H1 (cell line): Measurements from ENCODE around the gene GARIN3. TPM values are rescaled to one million over a fixed set of nuclear protein-coding genes. Genes with fewer than 3 reads are reported as not detected.

Source experiments
- CTCF ChIA-PET: fragments of 300-600 bp; sonication (Branson Sonifier 250); formaldehyde crosslinking; loops from one replicate; lab custom pipeline; 2021; ENCODE audit not compliant: partially characterized antibody; lab: Charles Lee
- POLR2A ChIA-PET: fragments of 300-600 bp; sonication (Branson Sonifier 250); formaldehyde crosslinking; loops from one replicate; lab custom pipeline; 2021; ENCODE audit warnings: inconsistent platforms; ENCODE audit not compliant: partially characterized antibody; lab: Charles Lee
- DNase-seq, 2 experiments: peaks; one replicate each; pipeline versions ENCODE4 v3.0.0 to v3.0.0-alpha.2; 2010 to 2022; ENCODE audit warnings: low spot score in 2 of 2, low read depth in 1 of 2, mixed read lengths in 1 of 2
- FAIRE-seq: peaks from 2 replicates; lab custom pipeline; 2011; peaks lifted over from hg19 to GRCh38; lab: Jason Lieb, UNC
- H2AFZ ChIP-seq: 2 replicates; pipeline ENCODE4 v1.8.1; 2012; ENCODE audit warnings: low read length, inconsistent platforms
- H2AK5ac ChIP-seq: 2 replicates; pipeline ENCODE4 v1.6.1; 2013; ENCODE audit warnings: low read depth, low read length
- H2BK120ac ChIP-seq: replicated peaks from 2 replicates; pipeline ENCODE3; 2013; ENCODE audit warnings: low read depth, low read length, inconsistent platforms
- H2BK12ac ChIP-seq: 2 replicates; pipeline ENCODE4 v1.6.1; 2013; ENCODE audit warnings: low read depth, low read length
- H2BK15ac ChIP-seq: 2 replicates; pipeline ENCODE4 v1.6.1; 2013; ENCODE audit warnings: low read length
- H2BK20ac ChIP-seq: 2 replicates; pipeline ENCODE4 v1.6.1; 2013; ENCODE audit warnings: low read length
- H2BK5ac ChIP-seq: 2 replicates; pipeline ENCODE4 v1.6.1; 2013; ENCODE audit warnings: low read depth, low read length
- H3K14ac ChIP-seq: 2 replicates; pipeline ENCODE4 v1.6.1; 2013; ENCODE audit warnings: inconsistent platforms; ENCODE audit not compliant: insufficient read length
- H3K18ac ChIP-seq: 2 replicates; pipeline ENCODE4 v1.6.1; 2013; ENCODE audit warnings: low read length; ENCODE audit errors: extremely low read depth
- H3K23ac ChIP-seq: 2 replicates; pipeline ENCODE4 v1.6.1; 2013; ENCODE audit warnings: inconsistent platforms; ENCODE audit not compliant: insufficient read length
- H3K23me2 ChIP-seq: 2 replicates; pipeline ENCODE4 v1.6.1; 2013; ENCODE audit warnings: low read depth, low read length
- H3K27ac ChIP-seq: 2 replicates; pipeline ENCODE4 v1.6.1; 2011; ENCODE audit warnings: low read depth, low read length, inconsistent platforms
- H3K27me3 ChIP-seq, 4 experiments: replicated peaks in 1 of 4; 1 replicate in 1 of 4; 2 replicates in 3 of 4; pipeline versions ENCODE4 v1.6.1 to v1.8.1; 2011 to 2013; ENCODE audit warnings: low read length in 3 of 4, mild to moderate bottlenecking in 3 of 4, inconsistent platforms in 2 of 4, mixed read lengths in 2 of 4, moderate library complexity in 1 of 4; ENCODE audit not compliant: control insufficient read depth in 3 of 4, insufficient read depth in 3 of 4; ENCODE audit errors: extremely low read depth in 1 of 4
- H3K36me3 ChIP-seq, 4 experiments: 2 replicates each; pipeline versions ENCODE4 v1.6.1 to v1.8.1; 2011 to 2013; ENCODE audit warnings: mild to moderate bottlenecking in 4 of 4, low read length in 3 of 4, moderate library complexity in 2 of 4, control low read depth in 1 of 4, inconsistent platforms in 1 of 4; ENCODE audit not compliant: insufficient read depth in 4 of 4, control insufficient read depth in 2 of 4
- H3K4ac ChIP-seq: replicated peaks from 2 replicates; pipeline ENCODE3; 2013; ENCODE audit warnings: low read length, low read depth, mixed read lengths, inconsistent platforms; ENCODE audit not compliant: insufficient read length
- H3K4me1 ChIP-seq, 4 experiments: replicated peaks in 1 of 4; 1 replicate in 1 of 4; 2 replicates in 3 of 4; pipeline versions ENCODE4 v1.6.1 to v1.8.1; 2011 to 2013; ENCODE audit warnings: low read length in 3 of 4, inconsistent platforms in 2 of 4, mixed read lengths in 1 of 4; ENCODE audit not compliant: insufficient read depth in 4 of 4, control insufficient read depth in 3 of 4
- H3K4me2 ChIP-seq, 2 experiments: 2 replicates each; pipeline versions ENCODE4 v1.6.1 to v1.8.1; 2011 to 2013; ENCODE audit warnings: low read depth in 2 of 2, low read length in 2 of 2, control low read depth in 1 of 2, inconsistent platforms in 1 of 2, mild to moderate bottlenecking in 1 of 2; ENCODE audit not compliant: insufficient read depth in 1 of 2
- H3K4me3 ChIP-seq, 4 experiments: fragments of 200-600, 300-600 bp in 1 of 4; sonication (generic), shearing (Covaris generic), sonication (Bioruptor Twin) in 1 of 4; 2 replicates each; pipeline versions ENCODE4 v1.5.1 to v1.8.1; 2011 to 2016; ENCODE audit warnings: low read length in 4 of 4, low read depth in 3 of 4, control low read depth in 2 of 4, inconsistent platforms in 2 of 4, mild to moderate bottlenecking in 2 of 4, mixed read lengths in 1 of 4, moderate library complexity in 1 of 4; ENCODE audit not compliant: insufficient read depth in 2 of 4; ENCODE audit errors: extremely low read depth in 1 of 4
- H3K56ac ChIP-seq: replicated peaks from 2 replicates; pipeline ENCODE3; 2013; ENCODE audit warnings: low read depth, mild to moderate bottlenecking, mixed read lengths, low read length, inconsistent platforms; ENCODE audit not compliant: insufficient read length
- H3K79me1 ChIP-seq: 2 replicates; pipeline ENCODE4 v1.6.1; 2013; ENCODE audit warnings: low read depth, low read length, control low read depth
- H3K79me2 ChIP-seq, 2 experiments: 2 replicates each; pipeline versions ENCODE4 v1.6.1 to v1.8.1; 2012 to 2013; ENCODE audit warnings: low read length in 2 of 2, mild to moderate bottlenecking in 2 of 2, inconsistent platforms in 1 of 2; ENCODE audit not compliant: insufficient read depth in 2 of 2, control insufficient read depth in 1 of 2
- H3K9ac ChIP-seq, 4 experiments: replicated peaks in 1 of 4; 1 replicate in 1 of 4; 2 replicates in 3 of 4; pipeline versions ENCODE4 v1.6.1 to v1.8.1; 2011 to 2013; ENCODE audit warnings: low read depth in 3 of 4, low read length in 3 of 4, control low read depth in 2 of 4, mild to moderate bottlenecking in 2 of 4, moderate library complexity in 2 of 4, inconsistent platforms in 1 of 4; ENCODE audit errors: extremely low read depth in 1 of 4
- H3K9me3 ChIP-seq, 2 experiments: 2 replicates each; pipeline versions ENCODE4 v1.6.1 to v1.8.1; 2012 to 2013; ENCODE audit warnings: mild to moderate bottlenecking in 2 of 2, moderate library complexity in 2 of 2, control low read depth in 1 of 2, inconsistent platforms in 1 of 2, low read depth in 1 of 2, low read length in 1 of 2, mixed read lengths in 1 of 2; ENCODE audit not compliant: insufficient read depth in 2 of 2
- H4K20me1 ChIP-seq, 2 experiments: replicated peaks in 1 of 2; 2 replicates each; pipeline versions ENCODE3 to v1.8.1; 2011 to 2013; ENCODE audit warnings: inconsistent platforms in 2 of 2, low read length in 2 of 2, mild to moderate bottlenecking in 1 of 2; ENCODE audit not compliant: insufficient read depth in 2 of 2, control insufficient read depth in 1 of 2
- H4K5ac ChIP-seq: 2 replicates; pipeline ENCODE4 v1.6.1; 2013; ENCODE audit warnings: low read length, low read depth, mixed read lengths, inconsistent platforms; ENCODE audit not compliant: insufficient read length
- H4K8ac ChIP-seq: 2 replicates; pipeline ENCODE4 v1.8.0; 2013; ENCODE audit warnings: mild to moderate bottlenecking, moderate library complexity, low read length, inconsistent platforms; ENCODE audit not compliant: insufficient read depth; ENCODE audit errors: extremely low read depth
- H4K91ac ChIP-seq: replicated peaks from 2 replicates; pipeline ENCODE3; 2013; ENCODE audit warnings: low read length, mixed read lengths, inconsistent platforms; ENCODE audit not compliant: insufficient read length
- BACH1 ChIP-seq: IDR thresholded peaks from 2 replicates; pipeline ENCODE4 v1.6.1; 2012; ENCODE audit warnings: low read length, improper control_type of control experiment
- CBX8 ChIP-seq: fragments of 300-800, 300-1000 bp; sonication (generic); IDR thresholded peaks from 2 replicates; pipeline ENCODE4 v1.7.1; 2016; ENCODE audit warnings: low read depth, low read length, borderline replicate concordance
- CTBP2 ChIP-seq: IDR thresholded peaks from 2 replicates; pipeline ENCODE4 v1.7.0; 2011; ENCODE audit warnings: borderline replicate concordance, mild to moderate bottlenecking, moderate library complexity, mixed read lengths, low read length; ENCODE audit not compliant: insufficient read depth, insufficient read length
- EGR1 ChIP-seq: IDR thresholded peaks from 2 replicates; pipeline ENCODE4 v1.6.1; 2011; ENCODE audit warnings: low read depth, low read length, borderline replicate concordance
- GTF2F1 ChIP-seq: IDR thresholded peaks from 2 replicates; pipeline ENCODE4 v1.6.1; 2012; ENCODE audit warnings: low read depth, low read length, improper control_type of control experiment, borderline replicate concordance
- HDAC6 ChIP-seq: IDR thresholded peaks from one replicate; pipeline ENCODE4 v1.7.1; 2012; ENCODE audit warnings: low read depth, mild to moderate bottlenecking, inconsistent platforms, low read length, moderate library complexity
- POLR2A ChIP-seq, 2 experiments: IDR thresholded peaks; 1 replicate in 1 of 2; 2 replicates in 1 of 2; pipeline ENCODE4 v1.6.1; 2011; ENCODE audit warnings: low read depth in 2 of 2, low read length in 2 of 2, mild to moderate bottlenecking in 2 of 2; ENCODE audit errors: control extremely low read depth in 1 of 2
- RBBP5 ChIP-seq: IDR thresholded peaks from 2 replicates; pipeline ENCODE4 v1.7.1; 2012; ENCODE audit warnings: low read depth, mild to moderate bottlenecking, inconsistent platforms, low read length, moderate library complexity, borderline replicate concordance
- RXRA ChIP-seq: IDR thresholded peaks from 2 replicates; pipeline ENCODE4 v1.6.1; 2011; ENCODE audit warnings: low read depth, mild to moderate bottlenecking, low read length, moderate library complexity; ENCODE audit not compliant: insufficient read depth
- SIRT6 ChIP-seq: IDR thresholded peaks from one replicate; pipeline ENCODE4 v1.7.1; 2012; ENCODE audit warnings: low read length, inconsistent platforms
- WGBS, 2 experiments: shearing (Covaris generic) in 1 of 2; methylation state at CpG; one replicate each; pipeline versions ENCODE4 v1.1.6 to v1.1.7; 2013 to 2015; ENCODE audit warnings: low lambda C conversion rate in 2 of 2, mixed read lengths in 2 of 2, inconsistent platforms in 1 of 2, low coverage in 1 of 2, missing lambda C conversion rate in 1 of 2; ENCODE audit not compliant: insufficient replicate concordance in 2 of 2, insufficient coverage in 1 of 2, insufficient read length in 1 of 2; ENCODE audit errors: extremely low coverage in 1 of 2, missing lambda C conversion rate in 1 of 2; 5-methylcytosine and 5-hydroxymethylcytosine counted together
- polyA plus RNA-seq, 7 experiments: library from polyadenylated mRNA; depleted of rRNA in 3 of 7; stranded (reverse) in 5 of 7; unstranded in 2 of 7; fragments of >200 nt in 5 of 7; fragments of 200-250 nt in 2 of 7; gene quantifications; 1 replicate in 5 of 7; 2 replicates in 1 of 7; 4 replicates in 1 of 7; pipeline versions ENCODE4 v1.2.1 to v1.2.3, GENCODE V29; 2011 to 2013; ENCODE audit warnings: missing spikeins in 2 of 7, mixed read lengths in 2 of 7
- total RNA-seq: library from RNA; stranded (reverse); fragmentation: NEBNext Ultra II Directional; extraction: Animal tissue kit (Norgen Biotek cat#: 25700); gene quantifications from 2 replicates; pipeline ENCODE4 v1.2.1, GENCODE V29; 2021

GARIN3 gene
- total and polyA plus RNA-seq, 2 of the 8 experiments (the other 6 are each of a cell fraction or from before 2014, with no cell fraction given), result not detected

- no peak overlapping the region for H4K91ac ChIP-seq
- 88% methylated on average over 6 of the region's 7 CpGs; no CpG with 5 or more reads in 1 of the 2 experiments for WGBS, 2 experiments
- H3K23me2 ChIP-seq, result no peaks in the 10 kb centered on the region
- CTCF ChIA-PET, result interaction anchor here (0.6 to 2.7 kb wide), 10 partner anchors 11 to 1428 kb away, joined by 3 to 15 read pairs (median 3); partner anchors contain the start of gene MED7
- POLR2A ChIA-PET, result interaction anchor here (3.9 kb wide), 1 partner anchor 11 kb away, joined by 9 read pairs; the partner anchor contains the start of gene MED7
- no peak overlapping the region for H3K9ac ChIP-seq
- H3K4me2 ChIP-seq, result no peak overlapping the region
- H3K18ac ChIP-seq, result no peak overlapping the region
- H2BK20ac ChIP-seq, result no peak overlapping the region
- H3K27me3 ChIP-seq, result no peaks in the 10 kb centered on the region
- no peak overlapping the region for H3K27ac ChIP-seq
- DNase-seq (no peak), FAIRE-seq (no peak)
- H3K4me3 ChIP-seq, result no peak overlapping the region
- H4K8ac ChIP-seq, result no peak overlapping the region
- H2AFZ ChIP-seq, result no peak overlapping the region
- no peaks in the 10 kb centered on the region for H3K9me3 ChIP-seq
- H4K5ac ChIP-seq, result no peak overlapping the region
- H3K56ac ChIP-seq, result no peak overlapping the region
- no peak overlapping the region for H2BK12ac ChIP-seq
- H3K4me1 ChIP-seq, result no peaks in the 10 kb centered on the region
- H3K23ac ChIP-seq, result no peak overlapping the region
- no peak overlapping the region for H3K4ac ChIP-seq
- H2BK120ac ChIP-seq, result no peak overlapping the region
- H3K79me2 ChIP-seq, result no peaks in the 10 kb centered on the region
- H2BK5ac ChIP-seq, result no peak overlapping the region
- H4K20me1 ChIP-seq, result no peaks in the 10 kb centered on the region
- no peak overlapping the region for H2AK5ac ChIP-seq
- no peak overlapping the region for H2BK15ac ChIP-seq
- no peak overlapping the region for H3K14ac ChIP-seq
- no peaks in the 10 kb centered on the region for H3K79me1 ChIP-seq
- H3K36me3 ChIP-seq, result no peaks in the 10 kb centered on the region
- no peak for TF ChIP-seq HDAC6
- TF ChIP-seq GTF2F1, result no peak
- no peak for TF ChIP-seq POLR2A (IDR thresholded peaks at IDR 0.05; ENCODE audit: control extremely low read depth in 1 of 2, low read depth in 2 of 2, low read length in 2 of 2)
- no peak for TF ChIP-seq CTBP2
- no peak for TF ChIP-seq BACH1
- TF ChIP-seq EGR1, result no peak
- TF ChIP-seq RXRA, result no peak
- TF ChIP-seq RBBP5, result no peak
- no peak for TF ChIP-seq SIRT6
- TF ChIP-seq CBX8, result no peak
Observed at GRCh38 chr5:157130925-157131324, 35.1 kb downstream of the GARIN3 start.
